Activated CD8-positive, alpha-beta T cell treated with anti-CD3 and anti-CD28 coated beads for 36 hours (primary cell): ENCODE data around the gene TLE3. TPM values are rescaled to one million over a fixed set of nuclear protein-coding genes. Genes with fewer than 3 reads are reported as not detected.
A peak's percentile ranks its signal among the peaks of the same experiment; 100 is the strongest.

Experiments used
- ATAC-seq: fragments of 200-7000 bp; cut with Tn5 transposase; one replicate; pipeline ENCODE4 v1.10.0; 2021; ENCODE audit warnings: mild to moderate bottlenecking, moderate library complexity
- CTCF ChIA-PET: fragments of 350-600 bp; sonication (Branson Sonifier 250); formaldehyde crosslinking; loops from one replicate; lab custom pipeline; 2021; ENCODE audit warnings: antibody characterized with exemption; lab: Charles Lee
- POLR2A ChIA-PET: fragments of 350-600 bp; sonication (Branson Sonifier 250); formaldehyde crosslinking; loops from one replicate; lab custom pipeline; 2021; ENCODE audit warnings: antibody characterized with exemption; lab: Charles Lee
- DNase-seq: peaks from one replicate; pipeline ENCODE4 v3.0.0-alpha.2; 2020
- H3K27ac Mint-ChIP-seq: one replicate; pipeline ENCODE4 v1.8.0; 2021; ENCODE audit warnings: mild to moderate bottlenecking, mixed read lengths
- H3K27me3 Mint-ChIP-seq: one replicate; pipeline ENCODE4 v1.8.0; 2021; ENCODE audit warnings: mixed read lengths
- H3K36me3 Mint-ChIP-seq: one replicate; pipeline ENCODE4 v1.8.0; 2021; ENCODE audit warnings: low read depth, mixed read lengths
- H3K4me1 Mint-ChIP-seq: one replicate; pipeline ENCODE4 v1.8.0; 2021; ENCODE audit warnings: low read depth, mixed read lengths
- H3K4me3 Mint-ChIP-seq: one replicate; pipeline ENCODE4 v1.8.0; 2021; ENCODE audit warnings: mild to moderate bottlenecking, moderate library complexity, mixed read lengths
- H3K9me3 Mint-ChIP-seq: one replicate; pipeline ENCODE4 v1.8.0; 2021; ENCODE audit warnings: mixed read lengths
- intact Hi-C: fragments of 100-400 bp; cut with micrococcal nuclease; formaldehyde crosslinking; loops from one replicate; pipeline ENCODE4 v1.10.0; 2022
- total RNA-seq, 2 experiments: library from RNA; stranded (reverse); gene quantifications; one replicate each; pipeline ENCODE4 v1.2.3, GENCODE V29; 2021
- TF ChIP-seq, protein P1 (sequence below): fragments of 200-600 bp; IDR thresholded peaks from one replicate; pipeline ENCODE4 v1.8.0; 2022; ENCODE audit warnings: antibody characterized with exemption, mild to moderate bottlenecking

Gene TLE3
- total RNA-seq, 2 experiments from 2014 or later: 48.4 to 64.2 TPM

DNA sequence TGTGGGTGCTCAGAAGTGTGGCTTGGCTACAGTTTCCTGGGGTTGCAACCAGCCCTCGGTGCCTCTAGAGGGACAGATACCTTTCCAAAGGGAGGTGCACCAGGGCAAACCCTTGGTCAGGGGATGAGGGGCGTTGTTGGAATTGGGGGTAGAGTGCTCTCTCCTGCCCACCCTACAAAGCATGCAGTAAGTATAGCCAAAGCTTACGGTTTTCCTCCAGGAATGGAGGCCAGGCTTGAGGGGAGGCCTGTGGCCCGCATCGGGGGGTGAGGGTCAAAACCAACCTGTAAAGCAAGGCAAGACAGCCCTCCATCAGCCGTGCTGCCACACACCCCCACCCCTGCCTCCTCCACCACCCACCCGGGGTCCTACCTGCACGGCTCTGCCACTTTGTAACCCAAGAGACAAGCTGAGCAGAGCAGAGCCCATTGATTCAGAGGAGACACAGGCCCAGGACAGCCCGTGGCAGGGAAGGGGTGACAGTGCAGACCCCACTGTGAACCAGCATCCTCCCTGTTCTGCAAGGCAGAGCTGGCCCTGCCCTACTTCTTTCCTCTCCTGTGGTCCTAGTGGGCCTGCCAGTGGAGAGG is 41.5 kb downstream of the TLE3 start:
- H3K27me3 Mint-ChIP-seq: no peaks in the 10 kb centered on the region
- ChIA-PET CTCF (no interaction called here), POLR2A (no interaction called here)
- no peak for DNase-seq
- no peak overlapping the region for H3K4me3 Mint-ChIP-seq
- TF ChIP-seq, protein P1, sequence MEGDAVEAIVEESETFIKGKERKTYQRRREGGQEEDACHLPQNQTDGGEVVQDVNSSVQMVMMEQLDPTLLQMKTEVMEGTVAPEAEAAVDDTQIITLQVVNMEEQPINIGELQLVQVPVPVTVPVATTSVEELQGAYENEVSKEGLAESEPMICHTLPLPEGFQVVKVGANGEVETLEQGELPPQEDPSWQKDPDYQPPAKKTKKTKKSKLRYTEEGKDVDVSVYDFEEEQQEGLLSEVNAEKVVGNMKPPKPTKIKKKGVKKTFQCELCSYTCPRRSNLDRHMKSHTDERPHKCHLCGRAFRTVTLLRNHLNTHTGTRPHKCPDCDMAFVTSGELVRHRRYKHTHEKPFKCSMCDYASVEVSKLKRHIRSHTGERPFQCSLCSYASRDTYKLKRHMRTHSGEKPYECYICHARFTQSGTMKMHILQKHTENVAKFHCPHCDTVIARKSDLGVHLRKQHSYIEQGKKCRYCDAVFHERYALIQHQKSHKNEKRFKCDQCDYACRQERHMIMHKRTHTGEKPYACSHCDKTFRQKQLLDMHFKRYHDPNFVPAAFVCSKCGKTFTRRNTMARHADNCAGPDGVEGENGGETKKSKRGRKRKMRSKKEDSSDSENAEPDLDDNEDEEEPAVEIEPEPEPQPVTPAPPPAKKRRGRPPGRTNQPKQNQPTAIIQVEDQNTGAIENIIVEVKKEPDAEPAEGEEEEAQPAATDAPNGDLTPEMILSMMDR: no peak
- H3K36me3 Mint-ChIP-seq: peaks cover 46% of the 10 kb centered on the region
- intact Hi-C loops: no loop called here
- H3K9me3 Mint-ChIP-seq: no peaks in the 10 kb centered on the region
- no peak overlapping the region for H3K27ac Mint-ChIP-seq
- no peaks in the 10 kb centered on the region for H3K4me1 Mint-ChIP-seq
- no peak for ATAC-seq

DNA sequence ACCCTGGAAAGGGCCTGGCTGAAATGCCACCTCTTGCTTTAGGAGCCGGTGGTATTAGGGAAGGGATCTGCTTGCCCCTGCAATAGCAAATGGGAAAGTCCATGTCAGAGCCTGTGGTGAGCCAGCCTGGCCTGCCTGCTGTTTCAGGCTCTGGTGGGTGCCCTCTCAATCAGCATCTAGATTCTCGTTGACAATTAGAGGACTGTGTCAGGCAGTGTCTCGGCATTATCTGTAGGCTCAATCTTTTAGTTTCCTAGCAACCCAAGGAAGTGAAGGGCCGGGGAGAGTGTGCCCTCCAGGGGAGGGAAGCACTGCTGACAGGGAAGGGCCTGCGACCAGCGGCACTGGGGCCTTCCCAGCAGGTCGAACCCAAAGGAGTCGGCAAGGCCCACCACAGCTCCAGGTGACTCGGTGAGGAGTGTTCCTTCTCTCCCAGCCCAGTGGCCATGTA is 42.1 kb downstream of the TLE3 start:
- Mint-ChIP-seq H3K4me3 (no peak overlapping the region), H3K4me1 (no peaks in the 10 kb centered on the region), H3K36me3 (peaks cover 45% of the 10 kb centered on the region), H3K9me3 (no peaks in the 10 kb centered on the region), H3K27ac (no peak overlapping the region), H3K27me3 (no peaks in the 10 kb centered on the region)
- TF ChIP-seq, protein P1: no peak
- ChIA-PET POLR2A (no interaction called here), CTCF (no interaction called here)
- intact Hi-C loops: no loop called here
- DNase-seq: no peak
- no peak for ATAC-seq

DNA sequence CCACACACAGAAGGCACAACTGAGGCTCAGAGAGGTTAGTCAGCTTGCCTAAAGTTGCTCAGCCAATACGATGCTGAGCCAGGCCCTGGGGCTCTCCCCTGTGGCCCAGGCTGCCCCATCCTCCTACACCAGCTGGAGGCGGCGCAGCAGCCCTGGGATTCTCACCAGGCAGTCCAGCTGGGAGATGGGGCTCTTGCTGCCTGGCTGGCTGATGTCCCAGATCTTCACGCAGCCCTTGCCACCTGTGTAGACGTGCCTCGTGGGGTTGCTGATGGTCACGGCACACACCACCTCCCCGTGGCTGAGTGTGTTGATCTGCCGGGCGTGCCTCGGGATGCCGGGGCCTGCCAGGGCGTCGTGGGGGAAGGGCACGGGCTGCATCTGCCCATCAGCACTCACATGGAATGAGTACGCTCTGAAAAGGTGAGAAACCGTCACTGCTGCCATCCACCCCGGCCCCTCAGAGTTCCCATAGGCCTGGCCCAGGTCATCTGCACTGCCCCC is 42.8 kb downstream of the TLE3 start:
- no peaks in the 10 kb centered on the region for H3K9me3 Mint-ChIP-seq
- H3K36me3 Mint-ChIP-seq: peaks cover 50% of the 10 kb centered on the region
- intact Hi-C loops: no loop called here
- DNase-seq (no peak), ATAC-seq (no peak)
- H3K4me3 Mint-ChIP-seq: no peak overlapping the region
- no peaks in the 10 kb centered on the region for H3K27me3 Mint-ChIP-seq
- no peaks in the 10 kb centered on the region for H3K4me1 Mint-ChIP-seq
- CTCF ChIA-PET: no interaction called here
- POLR2A ChIA-PET: no interaction called here
- H3K27ac Mint-ChIP-seq: no peak overlapping the region
- TF ChIP-seq, protein P1: no peak

DNA sequence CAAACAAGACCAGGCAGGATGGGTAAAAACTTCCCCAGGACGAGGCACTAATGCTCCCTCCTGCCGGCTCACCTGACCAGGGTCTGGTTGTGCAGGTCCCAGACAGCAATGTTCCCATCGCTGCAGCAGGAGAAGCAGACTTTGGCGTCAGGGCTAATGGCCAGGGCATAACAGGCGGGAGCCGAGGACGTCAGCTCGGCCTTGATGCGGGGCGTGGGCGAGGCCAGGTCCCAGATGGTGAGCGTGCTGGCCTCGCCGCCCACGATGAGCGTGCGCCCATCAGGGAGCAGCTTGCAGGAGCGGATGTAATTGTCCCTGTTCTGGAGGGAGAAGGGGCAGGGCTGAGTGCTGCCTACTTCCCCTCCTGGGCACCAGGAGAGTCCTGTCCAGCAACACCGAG is 43.4 kb downstream of the TLE3 start:
- Mint-ChIP-seq H3K27ac (no peak overlapping the region), H3K9me3 (no peaks in the 10 kb centered on the region), H3K4me1 (no peaks in the 10 kb centered on the region), H3K36me3 (peaks cover 48% of the 10 kb centered on the region), H3K4me3 (no peak overlapping the region), H3K27me3 (no peaks in the 10 kb centered on the region)
- no peak for ATAC-seq
- TF ChIP-seq, protein P1: no peak
- ChIA-PET POLR2A (no interaction called here), CTCF (interaction anchor here (0.9 kb wide), 1 partner anchor 32 kb away, joined by 3 read pairs; no protein-coding TSS in a partner anchor)
- intact Hi-C loops: no loop called here
- no peak for DNase-seq

DNA sequence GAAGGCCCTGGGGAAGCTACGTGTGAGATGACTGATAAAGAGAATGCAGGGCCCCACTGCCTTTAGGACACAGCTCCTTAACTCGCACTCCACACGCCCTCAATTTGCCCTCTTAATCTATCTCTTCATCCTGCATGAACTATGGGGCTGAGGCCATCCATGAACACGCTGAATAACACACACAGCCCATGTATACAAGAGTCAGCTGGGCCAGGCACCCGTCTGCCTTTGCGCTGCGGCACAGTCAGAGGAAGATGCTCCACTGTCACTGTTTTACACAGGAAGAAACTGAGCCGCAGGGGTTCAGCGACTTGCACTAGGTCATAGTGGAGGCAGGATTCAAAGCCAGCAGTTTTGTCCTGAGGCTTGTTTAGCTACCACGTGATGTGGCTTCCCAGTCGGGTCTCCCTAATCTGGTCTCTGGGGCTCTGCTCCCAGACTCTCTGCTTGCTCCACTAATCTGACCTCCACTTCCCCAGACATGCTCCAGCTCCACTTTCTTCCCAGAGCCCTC is 43.9 kb downstream of the TLE3 start:
- H3K4me3 Mint-ChIP-seq: no peak overlapping the region
- DNase-seq (no peak), ATAC-seq (no peak)
- H3K36me3 Mint-ChIP-seq: peaks cover 46% of the 10 kb centered on the region
- no peaks in the 10 kb centered on the region for H3K9me3 Mint-ChIP-seq
- ChIA-PET POLR2A (interaction anchor here (1.1 kb wide), 1 partner anchor 30 kb away, joined by 3 read pairs; no protein-coding TSS in a partner anchor), CTCF (interaction anchor here (0.9 kb wide), 1 partner anchor 31 kb away, joined by 3 read pairs; no protein-coding TSS in a partner anchor)
- intact Hi-C loops: no loop called here
- TF ChIP-seq, protein P1: no peak
- H3K27me3 Mint-ChIP-seq: no peaks in the 10 kb centered on the region
- peak overlapping the region; percentile 19 for H3K27ac Mint-ChIP-seq
- H3K4me1 Mint-ChIP-seq: no peaks in the 10 kb centered on the region
